ENCODE measurements around the gene DDX5.
A peak's percentile ranks its signal among the peaks of the same experiment; 100 is the strongest.
"Not testable (repeated sequence)": the region's sequence is repeated elsewhere in the genome, so short reads cannot be mapped to it uniquely, and the experiment has no call there.

DDX5 gene

DNA sequence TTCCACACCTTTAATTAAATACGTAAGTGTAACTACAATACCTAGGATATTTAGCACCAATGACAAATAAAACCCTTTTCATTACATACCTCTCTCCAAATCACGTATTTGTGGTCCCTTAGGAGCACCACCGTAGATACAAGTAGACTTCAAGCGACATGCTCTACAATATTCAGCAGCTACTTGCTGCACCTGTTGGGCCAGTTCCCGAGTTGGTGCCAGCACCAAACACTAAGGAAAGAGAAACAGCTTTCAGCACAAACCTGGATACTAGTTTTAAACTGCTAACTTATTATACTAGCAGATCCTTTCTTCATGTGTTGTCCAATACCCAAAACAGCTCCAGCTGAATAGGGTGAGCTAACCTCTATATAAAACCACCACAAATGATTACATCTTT is 2.7 kb downstream of the DDX5 start:
- Mint-ChIP-seq H3K27me3 (peaks cover 3% of the 10 kb centered on the region), H3K9me3 (no peaks in the 10 kb centered on the region), H3K27ac (peak overlapping the region; percentile 42), H3K4me3 (peak overlapping the region; percentile 33), H3K36me3 (ENCODE audit: low read depth) (peaks cover 79% of the 10 kb centered on the region), H3K4me1 (peaks cover 82% of the 10 kb centered on the region)
- DNase-seq: no peak
- ATAC-seq: no peak

DNA sequence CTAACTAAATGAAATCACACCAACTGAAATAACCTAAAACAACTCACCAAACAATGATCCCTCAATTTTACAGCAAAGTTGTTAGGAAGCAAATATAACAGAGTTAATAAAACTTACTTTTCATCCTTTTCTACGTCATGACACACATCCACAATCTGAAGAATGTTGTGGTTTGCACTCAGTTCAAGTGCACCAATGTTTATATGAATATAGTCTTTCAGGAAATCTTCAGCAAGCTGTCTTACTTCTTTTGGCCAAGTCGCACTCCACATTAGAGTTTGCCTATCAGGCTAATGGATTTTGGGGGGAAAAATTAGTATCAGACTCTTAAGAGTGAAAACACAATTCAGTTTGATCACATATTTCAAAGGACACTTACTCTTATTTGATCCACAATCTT is 3.3 kb downstream of the DDX5 start:
- Mint-ChIP-seq H3K27me3 (peaks cover 3% of the 10 kb centered on the region), H3K36me3 (ENCODE audit: low read depth) (peaks cover 84% of the 10 kb centered on the region), H3K27ac (peak overlapping the region; percentile 42), H3K4me1 (peaks cover 83% of the 10 kb centered on the region), H3K9me3 (no peaks in the 10 kb centered on the region), H3K4me3 (peak overlapping the region; percentile 33)
- no peak for ATAC-seq
- DNase-seq: no peak

- no peak overlapping the region for H3K4me3 Mint-ChIP-seq
- H3K27me3 Mint-ChIP-seq: peaks cover 5% of the 10 kb centered on the region
- H3K9me3 Mint-ChIP-seq: no peaks in the 10 kb centered on the region
- no peak for ATAC-seq
- H3K36me3 Mint-ChIP-seq (ENCODE audit: low read depth): peaks cover 83% of the 10 kb centered on the region
- peak overlapping the region; percentile 42 for H3K27ac Mint-ChIP-seq
- peaks cover 85% of the 10 kb centered on the region for H3K4me1 Mint-ChIP-seq
- DNase-seq: no peak
These were observed 4.1 kb downstream of the DDX5 start for GRCh38 chr17:64502021-64502420.

- Mint-ChIP-seq H3K9me3 (no peaks in the 10 kb centered on the region), H3K27ac (peak overlapping the region; percentile 42), H3K36me3 (ENCODE audit: low read depth) (peaks cover 87% of the 10 kb centered on the region), H3K4me1 (peaks cover 86% of the 10 kb centered on the region), H3K4me3 (no peak overlapping the region), H3K27me3 (peaks cover 2% of the 10 kb centered on the region)
- no peak for DNase-seq
- no peak for ATAC-seq
These were observed 5.0 kb downstream of the DDX5 start for GRCh38 chr17:64500862-64501765.

DNA sequence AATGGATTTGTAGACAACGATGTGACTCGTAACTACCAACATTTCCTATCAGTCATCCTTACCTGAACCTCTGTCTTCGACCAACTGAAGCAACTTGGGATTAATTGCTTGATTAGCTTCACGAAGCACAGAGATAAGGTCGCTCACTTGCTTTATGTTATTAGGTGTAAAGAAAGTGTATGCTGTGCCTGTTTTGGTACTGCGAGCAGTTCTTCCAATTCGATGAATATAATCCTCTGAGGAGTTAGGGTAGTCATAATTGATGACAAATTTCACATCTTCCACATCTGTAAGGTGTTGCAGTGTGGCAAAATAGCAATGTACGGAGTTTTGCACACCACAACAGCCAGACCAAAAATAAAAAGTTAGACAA is 5.6 kb downstream of the DDX5 start:
- Mint-ChIP-seq H3K27ac (peak overlapping the region; percentile 42), H3K4me3 (no peak overlapping the region)

GRCh38 chr17:64499805-64500486 is 6.1 kb downstream of the DDX5 start:
- H3K27ac Mint-ChIP-seq: peak overlapping the region; percentile 55
- no peaks in the 10 kb centered on the region for H3K9me3 Mint-ChIP-seq
- ATAC-seq: no peak
- no peak for DNase-seq
- H3K36me3 Mint-ChIP-seq (ENCODE audit: low read depth): peaks cover 80% of the 10 kb centered on the region
- H3K27me3 Mint-ChIP-seq: peaks cover 2% of the 10 kb centered on the region
- H3K4me3 Mint-ChIP-seq: no peak overlapping the region
- peaks cover 91% of the 10 kb centered on the region for H3K4me1 Mint-ChIP-seq

More for the DNA sequence above, 5.6 kb downstream of the DDX5 start:
- H3K9me3 Mint-ChIP-seq: no peaks in the 10 kb centered on the region
- ATAC-seq (no peak), DNase-seq (no peak)
- H3K4me1 Mint-ChIP-seq: peaks cover 87% of the 10 kb centered on the region
- H3K27me3 Mint-ChIP-seq: peaks cover 2% of the 10 kb centered on the region
- peaks cover 84% of the 10 kb centered on the region for H3K36me3 Mint-ChIP-seq (ENCODE audit: low read depth)

GRCh38 chr17:64498308-64499203 is 7.5 kb downstream of the DDX5 start:
- H3K4me1 Mint-ChIP-seq: peaks cover 91% of the 10 kb centered on the region

GRCh38 chr17:64497565-64498035 is 8.5 kb downstream of the DDX5 start:
- H3K9me3 Mint-ChIP-seq: no peaks in the 10 kb centered on the region
- peaks cover 73% of the 10 kb centered on the region for H3K36me3 Mint-ChIP-seq (ENCODE audit: low read depth)
- H3K4me3 Mint-ChIP-seq: peak overlapping the region; percentile 100
- H3K27ac Mint-ChIP-seq: peak overlapping the region; percentile 100
- H3K4me1 Mint-ChIP-seq: peaks cover 86% of the 10 kb centered on the region
- H3K27me3 Mint-ChIP-seq: peaks cover 2% of the 10 kb centered on the region
- DNase-seq (no peak), ATAC-seq (peak; percentile 50)

More at GRCh38 chr17:64498308-64499203, 7.5 kb downstream of the DDX5 start:
- DNase-seq (no peak), ATAC-seq (no peak)
- H3K27ac Mint-ChIP-seq: peak overlapping the region; percentile 100
- H3K9me3 Mint-ChIP-seq: no peaks in the 10 kb centered on the region
- peak overlapping the region; percentile 100 for H3K4me3 Mint-ChIP-seq
- peaks cover 2% of the 10 kb centered on the region for H3K27me3 Mint-ChIP-seq
- H3K36me3 Mint-ChIP-seq (ENCODE audit: low read depth): peaks cover 77% of the 10 kb centered on the region

- Mint-ChIP-seq H3K9me3 (no peaks in the 10 kb centered on the region), H3K27me3 (peaks cover 2% of the 10 kb centered on the region), H3K36me3 (ENCODE audit: low read depth) (peaks cover 71% of the 10 kb centered on the region), H3K4me3 (peak within 1 kb of the TSS; percentile 100), H3K27ac (peak within 1 kb of the TSS; percentile 100), H3K4me1 (peaks cover 83% of the 10 kb centered on the region)
- ATAC-seq (peak; percentile 82), DNase-seq (peak; percentile 96)
These were observed 9.1 kb downstream of the DDX5 start, which contains the start of gene POLG2 for GRCh38 chr17:64496786-64497564. POLG2 (minus strand) TSS chr17:64497054; CDS start chr17:64496968, 86 bp downstream.

GRCh38 chr17:64496348-64496785 is 9.7 kb downstream of the DDX5 start:
- Mint-ChIP-seq H3K9me3 (no peaks in the 10 kb centered on the region), H3K4me1 (peaks cover 78% of the 10 kb centered on the region), H3K36me3 (ENCODE audit: low read depth) (peaks cover 68% of the 10 kb centered on the region), H3K27me3 (peaks cover 2% of the 10 kb centered on the region), H3K4me3 (peak overlapping the region; percentile 100), H3K27ac (peak overlapping the region; percentile 100)
- DNase-seq: no peak
- ATAC-seq: no peak

- not testable (repeated sequence) for H3K27me3 Mint-ChIP-seq, H3K9me3 Mint-ChIP-seq, ATAC-seq, DNase-seq, H3K27ac Mint-ChIP-seq
- H3K4me3 Mint-ChIP-seq: peak overlapping the region; percentile 100
- H3K36me3 Mint-ChIP-seq (ENCODE audit: low read depth): peaks cover 67% of the 10 kb centered on the region
- peaks cover 67% of the 10 kb centered on the region for H3K4me1 Mint-ChIP-seq
These were observed 10.8 kb downstream of the DDX5 start for GRCh38 chr17:64495300-64495699.

GRCh38 chr17:64494121-64494520 is 12.0 kb downstream of the DDX5 start:
- ATAC-seq (no peak), DNase-seq (no peak)
- Mint-ChIP-seq H3K4me1 (peaks cover 58% of the 10 kb centered on the region), H3K36me3 (ENCODE audit: low read depth) (peaks cover 60% of the 10 kb centered on the region), H3K9me3 (no peaks in the 10 kb centered on the region), H3K27ac (peak overlapping the region; percentile 52), H3K4me3 (peak overlapping the region; percentile 100), H3K27me3 (peaks cover 2% of the 10 kb centered on the region)

- peaks cover 2% of the 10 kb centered on the region for H3K27me3 Mint-ChIP-seq
- DNase-seq (peak; percentile 16), ATAC-seq (no peak)
- H3K4me3 Mint-ChIP-seq: peak overlapping the region; percentile 51
- peaks cover 56% of the 10 kb centered on the region for H3K36me3 Mint-ChIP-seq (ENCODE audit: low read depth)
- no peak overlapping the region for H3K27ac Mint-ChIP-seq
- H3K4me1 Mint-ChIP-seq: peaks cover 44% of the 10 kb centered on the region
- no peaks in the 10 kb centered on the region for H3K9me3 Mint-ChIP-seq
These were observed 13.5 kb downstream of the DDX5 start for GRCh38 chr17:64492481-64493109.
